Fibroblast of pulmonary artery (primary cell): ENCODE measurements around the gene CBARP.

ENCODE experiments used
- DNase-seq: peaks from one replicate; pipeline ENCODE4 v3.0.0-alpha.2; 2010; ENCODE audit warnings: low read depth
- H3K4me3 ChIP-seq: replicated peaks from 2 replicates; pipeline ENCODE4 v1.5.1; 2011; ENCODE audit warnings: low read depth, mild to moderate bottlenecking, control low read depth, low read length, moderate library complexity
- CTCF ChIP-seq: IDR thresholded peaks from 2 replicates; pipeline ENCODE4 v1.5.1; 2011; ENCODE audit warnings: mild to moderate bottlenecking, control low read depth, low read length, inconsistent platforms; ENCODE audit errors: missing control alignments

CBARP gene

GRCh38 chr19:1183543-1184172 lies 54.1 kb downstream of the CBARP start:
- no peak for TF ChIP-seq CTCF
- H3K4me3 ChIP-seq = no peak overlapping the region
- DNase-seq = no peak

DNA sequence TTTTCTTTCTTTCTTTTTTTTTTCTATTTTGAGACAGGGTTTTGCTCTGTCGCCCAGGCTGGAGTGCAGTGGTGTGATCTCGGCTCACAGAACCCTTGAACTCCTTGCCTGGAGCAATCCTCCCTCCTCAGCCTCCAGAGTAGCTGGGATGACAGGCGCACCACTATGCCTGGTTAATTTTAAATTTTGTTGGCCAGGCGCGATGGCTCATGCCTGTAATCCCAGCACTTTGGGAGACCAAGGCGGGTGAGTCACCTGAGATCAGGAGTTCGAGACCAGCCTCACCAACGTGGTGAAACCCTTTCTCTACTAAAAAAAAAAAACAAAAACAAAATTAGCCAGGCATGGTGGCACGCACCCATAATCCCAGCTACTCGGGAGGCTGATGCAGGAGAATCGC lies 55.1 kb downstream of the CBARP start:
- no peak for TF ChIP-seq CTCF
- no peak for DNase-seq
- H3K4me3 ChIP-seq = no peak overlapping the region

DNA sequence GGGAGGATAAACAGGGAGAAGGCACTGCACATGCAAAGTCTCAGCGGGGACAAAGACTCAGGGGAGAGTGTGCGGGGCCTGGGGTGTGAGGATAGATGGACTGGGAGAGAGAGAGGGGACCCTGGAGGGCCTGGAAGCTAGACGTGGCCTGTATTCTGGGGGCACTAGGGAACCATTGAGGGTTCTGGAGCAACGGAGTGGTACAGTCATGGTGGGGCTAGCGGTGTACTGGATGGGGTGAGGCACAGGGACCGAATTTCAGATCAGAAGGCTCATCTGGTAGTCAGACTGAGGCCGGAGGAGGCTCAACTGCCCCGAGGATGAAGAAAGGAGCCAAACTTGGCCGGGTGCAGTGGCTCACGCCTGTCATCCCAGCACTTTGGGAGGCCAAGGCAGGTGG lies 55.7 kb downstream of the CBARP start:
- TF ChIP-seq CTCF = no peak
- H3K4me3 ChIP-seq = no peak overlapping the region
- DNase-seq = no peak

DNA sequence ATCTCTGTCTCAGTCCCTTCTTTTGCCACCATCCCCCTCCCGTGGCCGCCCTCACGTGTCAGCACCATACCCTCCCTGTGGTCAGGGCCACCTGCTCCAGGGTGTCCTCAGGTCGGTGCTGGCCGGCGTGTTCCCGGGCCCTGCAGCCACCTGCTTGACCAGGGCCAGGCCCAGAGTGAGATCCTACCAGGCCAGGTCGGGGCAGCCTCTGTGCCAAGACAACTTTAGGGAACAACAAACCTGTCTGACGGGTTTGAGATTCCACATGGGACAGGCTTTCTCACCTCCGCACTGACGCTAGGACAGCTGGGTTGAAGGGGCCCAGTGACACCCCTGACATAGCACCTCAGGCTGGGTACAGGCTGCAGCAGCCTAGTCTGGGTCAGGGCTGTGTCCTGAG lies 56.2 kb downstream of the CBARP start:
- no peak for DNase-seq
- TF ChIP-seq CTCF = no peak
- no peak overlapping the region for H3K4me3 ChIP-seq
